ENCODE data around the gene MAD1L1.

GRCh38 chr7:2120841-2121830, 111.6 kb downstream of the MAD1L1 start:
- TF ChIP-seq CTCF (IDR thresholded peaks at IDR 0.05): peak in 1 of 12 donors; percentile 17
- TF ChIP-seq POLR2A (IDR thresholded peaks at IDR 0.05): no peak
